Measurements from ENCODE around the gene PRKN.

Gene PRKN

GRCh38 chr6:161817881-161818280 is 909.7 kb downstream of the PRKN start:
- DNase-seq (ENCODE audit: low read depth) = no peak
- no peak overlapping the region for H3K4me3 ChIP-seq (replicated peaks; ENCODE audit: low read depth, low read length)
- no peak for TF ChIP-seq CTCF (IDR thresholded peaks at IDR 0.05; ENCODE audit: low read length, missing control alignments)

- no peak for TF ChIP-seq CTCF (IDR thresholded peaks at IDR 0.05; ENCODE audit: low read length, missing control alignments)
- no peak overlapping the region for H3K4me3 ChIP-seq (replicated peaks; ENCODE audit: low read depth, low read length)
- no peak for DNase-seq (ENCODE audit: low read depth)
Observed at GRCh38 chr6:161815965-161816364, 911.6 kb downstream of the PRKN start.

GRCh38 chr6:161813156-161813555 is 914.4 kb downstream of the PRKN start:
- H3K4me3 ChIP-seq (replicated peaks; ENCODE audit: low read depth, low read length) = no peak overlapping the region
- DNase-seq (ENCODE audit: low read depth) = no peak
- no peak for TF ChIP-seq CTCF (IDR thresholded peaks at IDR 0.05; ENCODE audit: low read length, missing control alignments)

- TF ChIP-seq CTCF (IDR thresholded peaks at IDR 0.05; ENCODE audit: low read length, missing control alignments) = no peak
- H3K4me3 ChIP-seq (replicated peaks; ENCODE audit: low read depth, low read length) = no peak overlapping the region
- DNase-seq (ENCODE audit: low read depth) = no peak
Observed at GRCh38 chr6:161809971-161810370, 917.6 kb downstream of the PRKN start.

GRCh38 chr6:161804838-161805237 is 922.7 kb downstream of the PRKN start:
- H3K4me3 ChIP-seq (replicated peaks; ENCODE audit: low read depth, low read length) = no peak overlapping the region
- DNase-seq (ENCODE audit: low read depth) = no peak
- TF ChIP-seq CTCF (IDR thresholded peaks at IDR 0.05; ENCODE audit: low read length, missing control alignments) = no peak

GRCh38 chr6:161803131-161803530 is 924.4 kb downstream of the PRKN start:
- no peak overlapping the region for H3K4me3 ChIP-seq (replicated peaks; ENCODE audit: low read depth, low read length)
- TF ChIP-seq CTCF (IDR thresholded peaks at IDR 0.05; ENCODE audit: low read length, missing control alignments) = no peak
- DNase-seq (ENCODE audit: low read depth) = no peak

- H3K4me3 ChIP-seq (replicated peaks; ENCODE audit: low read depth, low read length) = no peak overlapping the region
- TF ChIP-seq CTCF (IDR thresholded peaks at IDR 0.05; ENCODE audit: low read length, missing control alignments) = no peak
- no peak for DNase-seq (ENCODE audit: low read depth)
Observed at GRCh38 chr6:161802231-161802630, 925.3 kb downstream of the PRKN start.
